DOHH2 (cell line): ENCODE results near the gene UBE2D4.
"Not testable (repeated sequence)": the region's sequence is repeated elsewhere in the genome, so short reads cannot be mapped to it uniquely, and the experiment has no call there.

Experiments used
- EZH2phosphoT487 ChIP-seq: fragments of 200-600 bp; sonication (generic); IDR thresholded peaks from 2 replicates; pipeline ENCODE4 v1.6.1; 2017; ENCODE audit warnings: borderline replicate concordance, mild to moderate bottlenecking, antibody characterized with exemption, low read length, moderate library complexity, mixed read lengths
- TF ChIP-seq, protein P1 (sequence below): fragments of 200-600 bp; sonication (generic); IDR thresholded peaks from one replicate; pipeline ENCODE4 v1.5.1; 2014; ENCODE audit warnings: antibody characterized with exemption, mild to moderate bottlenecking, low read depth, low read length; ENCODE audit not compliant: poor library complexity, severe bottlenecking

DNA sequence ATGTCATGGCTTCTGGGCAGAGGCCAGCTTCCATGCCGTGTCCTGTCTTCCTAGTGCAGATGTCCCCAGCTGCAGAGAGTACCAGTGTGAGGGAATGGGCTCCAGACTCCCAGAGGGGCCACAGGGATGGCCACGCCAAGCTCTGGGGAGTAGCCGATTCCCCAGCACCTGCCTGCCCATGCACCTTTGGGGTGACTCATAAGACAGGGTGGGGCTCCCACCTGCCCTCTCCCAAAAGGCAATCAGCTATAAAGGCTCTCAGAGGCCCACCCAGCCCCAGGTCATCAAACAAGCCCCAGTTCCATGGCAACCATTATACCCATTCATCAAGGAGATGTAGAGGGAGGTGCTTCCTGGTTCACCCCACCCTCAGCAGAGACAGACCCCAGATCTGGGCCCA lies 71.3 kb downstream of the UBE2D4 start, which contains the start of gene SPDYE1:
- TF ChIP-seq, protein P1, sequence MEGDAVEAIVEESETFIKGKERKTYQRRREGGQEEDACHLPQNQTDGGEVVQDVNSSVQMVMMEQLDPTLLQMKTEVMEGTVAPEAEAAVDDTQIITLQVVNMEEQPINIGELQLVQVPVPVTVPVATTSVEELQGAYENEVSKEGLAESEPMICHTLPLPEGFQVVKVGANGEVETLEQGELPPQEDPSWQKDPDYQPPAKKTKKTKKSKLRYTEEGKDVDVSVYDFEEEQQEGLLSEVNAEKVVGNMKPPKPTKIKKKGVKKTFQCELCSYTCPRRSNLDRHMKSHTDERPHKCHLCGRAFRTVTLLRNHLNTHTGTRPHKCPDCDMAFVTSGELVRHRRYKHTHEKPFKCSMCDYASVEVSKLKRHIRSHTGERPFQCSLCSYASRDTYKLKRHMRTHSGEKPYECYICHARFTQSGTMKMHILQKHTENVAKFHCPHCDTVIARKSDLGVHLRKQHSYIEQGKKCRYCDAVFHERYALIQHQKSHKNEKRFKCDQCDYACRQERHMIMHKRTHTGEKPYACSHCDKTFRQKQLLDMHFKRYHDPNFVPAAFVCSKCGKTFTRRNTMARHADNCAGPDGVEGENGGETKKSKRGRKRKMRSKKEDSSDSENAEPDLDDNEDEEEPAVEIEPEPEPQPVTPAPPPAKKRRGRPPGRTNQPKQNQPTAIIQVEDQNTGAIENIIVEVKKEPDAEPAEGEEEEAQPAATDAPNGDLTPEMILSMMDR = not testable (repeated sequence)
- TF ChIP-seq EZH2phosphoT487 = not testable (repeated sequence)
